KBM-7 (cell line): ENCODE results near the gene RNASET2.
"Not testable (repeated sequence)": the region's sequence is repeated elsewhere in the genome, so short reads cannot be mapped to it uniquely, and the experiment has no call there.

Experiments used
- DNase-seq: peaks from one replicate; pipeline ENCODE4 v3.0.0-alpha.2; 2015
- in situ Hi-C: fragments of 300-500 bp; cut with MboI; formaldehyde crosslinking; loops from 2 replicates; pipeline ENCODE4 v1.14.3; 2020; ENCODE audit warnings: low sequenced_read_pairs, low pct_unique_long_range_greater_than_20kb, mixed read lengths

The RNASET2 gene

DNA sequence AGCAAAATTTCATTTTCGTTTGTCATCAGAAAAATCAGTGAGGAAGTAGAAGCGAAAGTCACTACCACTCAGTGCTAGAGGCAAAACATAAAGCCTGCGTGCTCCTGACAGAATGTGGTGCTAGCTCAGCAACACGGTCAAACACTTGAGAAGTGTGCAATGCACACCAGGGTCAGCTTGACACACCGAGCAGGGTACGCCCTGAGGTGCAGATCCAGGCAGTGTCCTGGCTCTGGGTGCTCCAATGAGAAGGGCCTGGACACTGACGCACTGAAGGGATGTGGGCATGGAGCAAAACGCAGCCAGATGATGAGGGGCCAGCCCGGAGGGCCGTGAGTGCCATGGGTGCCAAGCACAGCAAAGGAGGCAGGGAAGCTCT lies 5.9 kb downstream of the RNASET2 start:
- in situ Hi-C loops, result no loop called here
- no peak for DNase-seq

DNA sequence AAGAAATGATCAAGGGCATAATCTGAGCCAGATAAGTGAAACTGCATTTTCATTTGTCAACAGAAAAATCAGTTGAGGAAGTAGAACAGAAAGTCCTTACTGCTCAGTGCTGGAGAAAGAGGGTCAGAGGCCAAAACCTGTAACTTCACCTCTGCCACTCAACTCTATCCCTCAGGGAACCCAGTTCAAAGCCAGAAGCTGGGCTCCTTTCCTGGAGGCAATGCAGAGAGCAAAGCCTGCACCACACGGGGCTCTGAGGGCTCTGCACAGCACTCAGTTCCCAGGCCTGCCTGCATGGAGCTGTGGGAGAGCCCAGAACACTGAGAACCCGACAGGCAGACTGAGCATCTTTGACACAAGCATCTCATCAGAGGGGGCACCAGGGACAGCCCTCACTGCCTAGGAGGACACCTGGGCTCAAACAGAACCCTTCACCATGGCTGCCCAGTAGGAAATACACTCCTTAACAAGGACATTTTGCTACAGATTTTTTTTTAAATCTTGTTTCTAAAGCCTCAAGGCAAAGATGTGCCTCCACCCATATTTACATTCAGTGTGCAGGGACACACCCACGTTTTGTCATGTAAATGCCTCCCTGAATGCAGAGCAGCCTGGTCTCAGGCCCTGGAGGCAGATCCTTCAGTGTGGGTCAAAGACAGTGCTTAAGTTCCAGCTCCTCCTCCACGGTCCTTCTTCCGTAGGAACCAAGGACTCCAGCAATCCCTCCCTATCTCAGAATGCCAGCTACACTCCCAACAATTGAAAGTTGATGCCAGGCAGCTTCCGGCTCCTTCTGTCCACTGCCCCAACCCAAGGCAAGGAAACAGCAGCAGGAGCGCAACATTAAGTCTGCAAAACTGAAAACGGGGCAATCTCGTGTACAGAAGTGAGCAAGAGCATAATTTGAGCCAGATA lies 6.6 kb downstream of the RNASET2 start:
- in situ Hi-C loops, result no loop called here
- no peak for DNase-seq

DNA sequence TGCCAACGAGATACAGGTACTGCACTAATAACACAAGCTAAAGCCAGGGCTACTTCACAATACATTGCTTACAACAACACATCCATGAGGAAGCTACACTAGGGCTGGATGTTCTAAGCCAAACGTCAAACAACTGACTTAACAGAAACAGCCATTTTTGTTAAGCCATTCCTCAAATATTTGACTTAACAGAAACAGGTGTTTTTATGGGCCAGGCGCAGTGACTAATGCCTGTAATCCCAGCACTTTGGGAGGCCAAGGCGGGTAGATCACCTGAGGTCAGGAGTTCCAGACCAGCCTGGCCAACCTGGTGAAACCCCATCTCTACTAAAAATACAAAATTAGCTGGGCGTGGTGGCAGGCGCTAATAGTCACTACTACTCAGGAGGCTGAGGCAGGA lies 7.6 kb downstream of the RNASET2 start:
- in situ Hi-C loops, result not testable (repeated sequence)

DNA sequence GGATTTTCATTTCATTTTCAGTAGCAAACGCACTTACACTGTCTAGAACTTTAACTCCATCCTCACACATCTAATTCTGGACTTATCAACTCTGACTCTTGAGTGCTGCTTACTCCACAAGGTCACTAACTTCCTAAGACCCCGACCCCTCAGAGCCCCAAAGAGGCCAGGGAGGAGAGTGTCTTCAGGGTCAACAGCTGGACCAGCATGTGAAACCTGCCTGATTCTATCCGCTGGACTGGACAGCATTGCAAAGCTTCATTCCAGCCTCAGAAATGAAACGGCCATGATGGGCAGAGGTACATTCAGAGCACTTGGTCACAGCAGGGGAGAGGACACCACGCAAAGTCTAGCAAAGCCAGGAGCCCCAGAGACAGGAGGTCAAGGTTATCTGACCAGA lies 9.1 kb downstream of the RNASET2 start:
- in situ Hi-C loops, result no loop called here

More for the DNA sequence above, 7.6 kb downstream of the RNASET2 start:
- DNase-seq, result not testable (repeated sequence)

GRCh38 chr6:166946125-166946524 lies 10.2 kb downstream of the RNASET2 start:
- in situ Hi-C loops, result no loop called here
- no peak for DNase-seq

More for the DNA sequence above, 9.1 kb downstream of the RNASET2 start:
- DNase-seq, result no peak

GRCh38 chr6:166944666-166945256 lies 11.6 kb downstream of the RNASET2 start:
- no peak for DNase-seq
- in situ Hi-C loops, result no loop called here

DNA sequence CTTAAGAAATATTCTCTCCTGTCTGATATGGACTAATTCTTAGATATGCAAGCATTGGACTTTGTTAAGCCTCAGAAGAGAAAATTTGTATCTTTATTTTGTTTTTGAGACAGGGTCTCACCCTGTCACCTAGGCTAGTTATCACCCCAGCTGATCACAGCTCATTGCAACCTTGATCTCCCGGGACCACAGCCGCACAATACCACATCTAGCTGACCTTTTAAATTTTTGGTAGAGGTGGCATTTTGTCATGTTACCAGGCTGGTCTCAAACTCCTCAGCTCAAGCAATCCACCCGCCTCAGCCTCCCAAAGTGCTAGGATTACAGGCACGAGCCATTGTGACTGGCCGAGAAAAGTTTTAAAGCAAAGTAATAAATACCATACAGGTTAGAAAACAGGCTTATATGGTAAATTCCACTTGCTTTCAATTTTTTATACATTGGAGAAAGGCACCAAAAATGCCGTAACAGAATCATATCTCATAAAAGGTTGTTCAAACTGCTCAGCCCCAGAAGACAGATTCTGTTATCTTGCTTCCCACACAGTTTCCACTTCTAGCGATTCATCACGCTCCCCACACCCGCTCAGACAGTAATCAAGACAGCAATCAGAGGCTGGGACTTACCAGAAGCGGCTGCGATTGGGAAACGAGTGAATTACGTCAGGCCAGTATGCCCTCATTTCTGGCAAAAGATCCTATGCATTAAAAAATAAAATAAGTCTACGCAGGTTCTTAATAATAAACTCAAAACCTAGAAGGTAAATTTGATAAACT lies 13.8 kb downstream of the RNASET2 start:
- in situ Hi-C loops, result no loop called here

GRCh38 chr6:166940643-166941068 lies 15.7 kb downstream of the RNASET2 start:
- in situ Hi-C loops, result no loop called here
- DNase-seq, result no peak

More for the DNA sequence above, 13.8 kb downstream of the RNASET2 start:
- no peak for DNase-seq

- in situ Hi-C loops, result no loop called here
- no peak for DNase-seq
These were observed 16.5 kb downstream of the RNASET2 start for GRCh38 chr6:166939894-166940293.

- in situ Hi-C loops, result no loop called here
- no peak for DNase-seq
These were observed 17.0 kb downstream of the RNASET2 start for GRCh38 chr6:166939345-166939744.

GRCh38 chr6:166938704-166939103 lies 17.6 kb downstream of the RNASET2 start:
- in situ Hi-C loops, result no loop called here
- DNase-seq, result no peak

DNA sequence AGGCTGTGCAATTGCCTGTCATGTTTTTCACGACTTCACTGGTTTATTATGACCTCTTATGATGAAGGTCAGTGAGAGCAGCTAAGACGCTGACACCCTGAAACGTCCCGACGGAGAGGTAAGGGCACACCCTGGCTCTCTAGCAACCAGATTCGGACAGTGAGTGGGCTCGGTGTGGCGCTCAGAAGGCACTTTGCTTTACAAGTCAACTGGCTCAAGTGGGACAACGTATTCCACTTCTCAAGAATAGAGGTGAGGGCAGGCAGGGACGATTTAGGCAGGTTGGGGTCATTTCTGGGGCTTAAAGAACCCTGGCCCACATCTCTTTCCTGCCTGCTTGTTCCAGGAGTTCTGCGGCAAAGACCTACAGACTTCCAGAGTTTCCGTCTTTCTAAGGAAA lies 18.2 kb downstream of the RNASET2 start:
- DNase-seq, result no peak
- in situ Hi-C loops, result no loop called here

DNA sequence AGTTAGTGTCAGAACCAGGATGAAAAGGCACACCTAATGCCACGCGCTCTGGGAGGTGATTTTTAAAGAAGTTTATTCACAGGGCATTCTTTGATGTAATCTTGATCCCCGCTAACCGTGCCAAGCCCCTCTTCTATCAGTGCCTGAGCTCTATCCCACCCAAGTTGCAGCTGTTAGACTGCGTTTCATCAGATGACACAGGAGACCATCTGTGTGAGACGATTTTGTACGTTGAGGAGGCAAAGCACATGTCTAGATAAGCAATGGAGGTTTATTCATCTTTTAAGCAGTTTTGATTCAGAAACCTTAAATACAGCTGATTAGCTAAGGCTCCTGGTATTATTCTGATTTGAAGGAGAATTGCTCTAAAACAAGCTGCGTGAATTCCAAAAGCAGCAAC lies 18.6 kb downstream of the RNASET2 start:
- in situ Hi-C loops, result no loop called here
- DNase-seq, result no peak

DNA sequence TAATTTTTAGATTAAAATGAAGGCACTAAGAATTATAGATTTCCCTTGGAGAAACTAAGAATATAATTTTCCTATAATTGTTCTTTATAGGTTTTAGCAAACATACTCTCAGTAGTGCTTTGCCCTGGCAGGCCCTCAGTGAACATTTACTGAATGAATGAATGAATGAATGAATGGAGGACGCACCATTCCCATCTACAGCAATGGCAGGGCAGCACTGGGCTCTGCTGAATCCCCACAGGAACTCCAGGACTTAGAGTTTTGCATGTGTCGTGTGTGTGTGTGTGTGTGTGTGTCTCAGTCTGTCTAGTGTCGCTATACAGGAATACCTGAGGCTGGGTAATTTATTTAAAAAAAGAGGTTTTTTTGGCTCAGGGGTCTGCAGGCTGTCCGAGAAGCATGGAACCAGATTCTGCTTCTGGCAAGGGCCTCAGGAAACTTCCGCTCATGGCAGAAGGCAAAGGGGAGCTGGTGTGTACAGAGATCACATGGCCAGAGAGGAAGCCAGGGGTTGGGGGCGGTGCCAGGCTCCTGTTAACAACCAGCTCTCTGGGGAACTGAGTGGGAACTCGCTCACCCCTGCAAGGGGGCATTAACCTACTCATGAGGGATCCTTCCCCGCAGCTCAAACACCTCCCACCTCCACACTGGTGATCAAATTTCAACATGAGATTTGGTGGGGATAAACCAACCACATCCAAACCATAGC lies 20.1 kb downstream of the RNASET2 start:
- DNase-seq, result peak; percentile 69
- in situ Hi-C loops, result no loop called here

DNA sequence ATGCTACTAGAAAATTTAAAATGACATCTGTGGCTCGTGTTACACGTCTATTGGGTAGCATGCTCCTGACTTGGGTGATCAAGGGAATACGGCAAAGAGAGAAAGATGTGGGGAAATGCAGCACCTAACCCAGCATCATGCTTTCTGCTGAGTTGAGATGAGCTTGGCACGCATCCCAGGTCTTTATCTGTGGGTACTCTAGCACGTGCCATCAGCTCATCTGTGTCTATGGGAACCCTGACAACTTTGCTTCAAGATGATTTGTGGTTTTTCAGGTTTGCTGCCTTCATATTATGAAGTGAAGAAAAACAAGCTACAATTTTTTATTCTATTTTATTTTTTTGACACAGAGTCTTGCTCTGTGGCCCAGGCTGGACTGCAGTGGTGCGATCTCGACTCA lies 21.0 kb downstream of the RNASET2 start:
- in situ Hi-C loops, result no loop called here
- DNase-seq, result no peak

DNA sequence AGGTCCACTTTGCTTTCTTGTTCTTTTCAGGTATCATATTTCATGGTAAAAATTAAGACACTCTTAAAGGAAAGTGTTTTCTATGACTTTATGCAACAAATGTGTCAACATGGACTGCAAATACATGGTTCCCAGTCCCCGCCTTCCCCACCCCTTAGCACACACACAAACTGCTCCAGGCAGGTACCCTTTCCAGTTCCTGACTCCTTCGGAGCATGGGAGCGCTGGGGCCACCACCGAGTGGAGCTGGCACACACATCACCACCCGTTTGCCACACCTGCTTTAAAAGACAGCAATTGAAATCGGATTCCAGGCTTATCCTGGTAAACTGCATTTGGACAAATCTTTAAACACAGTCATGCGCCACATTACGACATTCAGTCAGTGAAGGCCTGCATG lies 22.2 kb downstream of the RNASET2 start:
- in situ Hi-C loops, result no loop called here
- no peak for DNase-seq

- in situ Hi-C loops, result no loop called here
- DNase-seq, result no peak
These were observed 23.0 kb downstream of the RNASET2 start for GRCh38 chr6:166933396-166933795.

DNA sequence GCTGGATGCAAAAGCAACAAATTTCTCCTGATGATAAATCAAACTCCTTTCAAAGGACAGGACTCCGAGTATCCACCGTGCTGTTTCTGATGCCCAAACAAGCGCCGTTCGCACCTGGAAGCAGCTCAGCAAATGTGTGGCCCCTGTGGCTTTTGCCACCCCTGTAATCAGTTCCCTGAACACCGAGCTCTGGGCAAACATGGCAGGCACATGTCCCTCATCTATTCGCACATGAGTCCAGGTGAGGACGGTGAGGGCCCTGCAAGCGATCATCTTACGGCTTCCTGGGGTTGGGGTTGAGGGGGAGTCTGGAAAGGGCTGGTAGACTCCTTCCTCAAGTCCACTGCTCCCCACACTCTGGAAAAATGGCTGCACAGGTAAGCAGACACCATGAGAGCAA lies 23.7 kb downstream of the RNASET2 start:
- no peak for DNase-seq
- in situ Hi-C loops, result no loop called here

DNA sequence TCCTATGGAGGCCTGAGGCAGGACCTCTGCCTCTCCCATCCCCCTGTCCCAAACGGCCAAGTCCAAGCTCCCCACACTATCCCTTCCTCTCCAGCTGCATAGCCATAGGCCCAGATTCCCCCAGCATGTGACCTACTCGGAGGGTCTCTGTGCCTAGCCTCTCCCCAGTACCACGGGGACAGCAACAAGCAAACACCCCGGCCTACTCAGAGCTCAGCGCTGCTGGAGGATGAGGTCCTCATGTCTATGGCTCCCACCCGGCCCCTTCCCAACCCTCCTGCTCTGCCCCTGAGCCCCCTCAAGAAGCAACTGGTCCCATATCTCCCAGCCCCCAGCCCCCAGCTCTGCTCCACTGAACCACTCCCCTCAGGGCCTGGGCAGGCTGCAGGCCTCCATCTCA lies 24.2 kb downstream of the RNASET2 start:
- in situ Hi-C loops, result no loop called here
- DNase-seq, result no peak
